BLaER1 (cell line): ENCODE measurements around the gene CD58.
"Not testable (repeated sequence)": the region's sequence is repeated elsewhere in the genome, so short reads cannot be mapped to it uniquely, and the experiment has no call there.

Experiments used
- H3K27ac ChIP-seq: shearing (Covaris generic); formaldehyde crosslinking; 2 replicates; pipeline ENCODE4 v1.8.1; 2022
- H3K27me3 ChIP-seq: shearing (Covaris generic); formaldehyde crosslinking; 2 replicates; pipeline ENCODE4 v1.8.1; 2022
- H3K36me3 ChIP-seq: shearing (Covaris generic); formaldehyde crosslinking; 2 replicates; pipeline ENCODE4 v1.8.1; 2022
- H3K4me1 ChIP-seq: shearing (Covaris generic); formaldehyde crosslinking; 2 replicates; pipeline ENCODE4 v1.8.1; 2022
- H3K4me2 ChIP-seq: shearing (Covaris generic); formaldehyde crosslinking; 2 replicates; pipeline ENCODE4 v1.8.1; 2022
- H3K4me3 ChIP-seq: shearing (Covaris generic); formaldehyde crosslinking; 2 replicates; pipeline ENCODE4 v1.8.1; 2022
- H3K9ac ChIP-seq: shearing (Covaris generic); formaldehyde crosslinking; 2 replicates; pipeline ENCODE4 v1.8.1; 2022
- H3K9me3 ChIP-seq: shearing (Covaris generic); formaldehyde crosslinking; 2 replicates; pipeline ENCODE4 v1.8.1; 2022
- H4K20me1 ChIP-seq: shearing (Covaris generic); formaldehyde crosslinking; 2 replicates; pipeline ENCODE4 v1.8.1; 2022
- Cebpa-rat ChIP-seq: shearing (Covaris generic); IDR thresholded peaks from 2 replicates; pipeline ENCODE4 v1.8.1; 2022

The CD58 gene

GRCh38 chr1:116605315-116605714 lies 34.5 kb upstream of the CD58 start:
- Histone ChIP-seq H3K4me2 (no peak overlapping the region), H3K36me3 (peaks cover 23% of the 10 kb centered on the region; the same call in 1 of the 2 replicates), H3K27ac (no peak overlapping the region), H3K4me3 (no peak overlapping the region), H3K9me3 (no peaks in the 10 kb centered on the region), H4K20me1 (no peaks in the 10 kb centered on the region), H3K27me3 (no peaks in the 10 kb centered on the region), H3K9ac (no peak overlapping the region), H3K4me1 (peaks cover 11% of the 10 kb centered on the region)
- no peak for TF ChIP-seq Cebpa-rat

- not testable (repeated sequence) for H3K4me1 ChIP-seq, H3K9ac ChIP-seq, H3K4me3 ChIP-seq, H4K20me1 ChIP-seq, H3K9me3 ChIP-seq, H3K27ac ChIP-seq, H3K27me3 ChIP-seq, H3K4me2 ChIP-seq
- H3K36me3 ChIP-seq, result peaks cover 30% of the 10 kb centered on the region; the same call in 1 of the 2 replicates
These were observed 33.6 kb upstream of the CD58 start for GRCh38 chr1:116604408-116604807.

DNA sequence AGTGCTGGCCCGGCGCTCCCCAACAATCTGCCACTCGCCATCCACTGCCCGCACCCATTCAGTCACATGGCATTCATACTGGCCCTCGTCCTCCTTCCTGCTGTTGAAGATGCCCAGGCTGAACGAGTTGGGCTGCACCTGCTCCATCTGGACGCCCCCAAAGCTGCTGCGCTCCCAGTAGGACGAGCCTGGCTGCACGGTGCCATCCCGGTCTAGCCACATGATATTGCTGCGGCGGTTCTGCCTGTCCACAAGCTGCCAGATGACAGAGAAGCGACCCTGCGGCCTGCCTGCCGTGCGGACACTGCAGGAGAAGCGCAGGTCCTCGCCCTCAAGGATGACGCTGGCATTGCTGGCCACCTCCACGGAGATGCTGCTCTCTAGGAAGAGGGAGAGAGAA lies 32.8 kb upstream of the CD58 start:
- not testable (repeated sequence) for H3K9me3 ChIP-seq, H3K4me2 ChIP-seq

DNA sequence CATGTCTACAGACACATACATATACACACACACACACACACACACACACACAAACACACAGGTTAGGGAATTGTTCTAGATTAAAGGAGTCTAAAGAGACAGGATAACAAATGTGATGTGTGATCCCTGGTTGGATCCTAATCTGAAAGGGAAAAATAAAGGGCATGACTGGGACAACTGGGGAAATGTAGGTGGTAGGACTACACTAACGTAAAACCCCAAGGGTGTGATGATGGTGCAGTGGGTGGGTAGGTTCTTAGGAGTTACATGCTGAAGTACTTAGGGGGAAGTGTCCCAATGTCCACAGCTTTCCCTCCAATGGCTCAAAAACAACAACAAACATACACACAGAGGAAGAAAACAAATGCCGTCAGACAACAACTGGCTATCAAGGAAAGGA lies 28.5 kb upstream of the CD58 start:
- H3K27ac ChIP-seq, H3K4me1 ChIP-seq, H3K9me3 ChIP-seq, H3K9ac ChIP-seq, H3K27me3 ChIP-seq, H3K4me3 ChIP-seq, H3K4me2 ChIP-seq, H4K20me1 ChIP-seq: not testable (repeated sequence)
- peaks cover 20% of the 10 kb centered on the region; the same call in 1 of the 2 replicates for H3K36me3 ChIP-seq

More for the DNA sequence above, 32.8 kb upstream of the CD58 start:
- H3K4me1 ChIP-seq, H3K4me3 ChIP-seq, H3K27ac ChIP-seq, H3K9ac ChIP-seq, H3K27me3 ChIP-seq, H4K20me1 ChIP-seq: not testable (repeated sequence)
- H3K36me3 ChIP-seq, result peaks cover 34% of the 10 kb centered on the region; the same call in 1 of the 2 replicates

DNA sequence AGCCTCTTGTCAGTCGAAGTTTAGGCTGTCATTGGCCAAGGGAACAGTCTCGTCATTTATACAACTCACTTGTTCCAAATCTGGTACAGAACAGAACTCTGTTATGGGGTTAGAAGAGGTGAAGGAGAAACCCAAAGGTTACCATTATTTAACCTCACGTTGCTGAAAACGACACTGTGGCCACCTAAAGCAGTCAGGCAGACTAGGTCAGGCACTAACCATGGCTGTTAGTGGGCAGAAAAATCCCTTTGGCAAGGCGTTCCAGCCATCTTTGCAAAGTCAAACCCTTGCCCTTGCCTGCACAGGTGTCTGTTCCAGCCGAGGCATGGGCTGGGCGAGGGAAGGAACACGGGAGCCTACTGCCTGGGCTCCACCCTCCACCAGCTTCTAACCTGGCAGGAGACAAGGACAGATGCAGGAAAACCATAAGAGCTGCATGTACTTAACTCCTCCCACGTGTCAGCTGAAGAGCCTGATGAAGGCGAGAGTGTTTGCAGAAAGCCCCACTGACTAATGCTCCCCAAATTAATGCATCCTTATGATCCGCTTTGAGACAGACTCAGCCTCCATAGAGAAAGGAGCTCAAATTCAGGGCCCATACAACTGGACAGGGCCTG lies 27.7 kb upstream of the CD58 start:
- not testable (repeated sequence) for H3K27me3 ChIP-seq, H3K4me3 ChIP-seq, H3K9me3 ChIP-seq, H4K20me1 ChIP-seq, H3K4me1 ChIP-seq, H3K9ac ChIP-seq, H3K4me2 ChIP-seq, H3K27ac ChIP-seq
- H3K36me3 ChIP-seq, result peaks cover 15% of the 10 kb centered on the region; the same call in 1 of the 2 replicates

DNA sequence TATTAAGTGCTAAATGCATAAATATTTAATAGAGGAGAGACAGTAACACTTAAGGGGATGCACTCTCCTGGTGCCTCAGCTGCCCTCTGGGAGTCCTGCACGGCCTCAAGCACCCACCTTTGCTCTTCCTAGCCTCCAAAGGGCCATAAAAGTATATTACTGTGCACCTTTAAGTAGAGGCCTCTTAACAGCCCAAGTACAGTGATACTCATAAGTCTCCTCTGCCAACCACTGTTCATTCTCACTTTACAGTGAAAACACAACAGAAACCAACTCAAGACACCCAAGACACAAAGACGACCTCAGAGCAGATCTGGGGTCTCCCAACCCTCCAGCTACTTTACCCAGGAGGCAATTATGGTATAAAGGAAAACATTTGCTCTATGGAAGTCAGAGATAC lies 26.6 kb upstream of the CD58 start:
- not testable (repeated sequence) for H3K27ac ChIP-seq, H3K9ac ChIP-seq, H3K9me3 ChIP-seq, H3K4me2 ChIP-seq, H4K20me1 ChIP-seq, H3K4me3 ChIP-seq, H3K4me1 ChIP-seq, H3K27me3 ChIP-seq
- peaks cover 21% of the 10 kb centered on the region; the same call in 1 of the 2 replicates for H3K36me3 ChIP-seq

- H3K4me3 ChIP-seq, H3K4me2 ChIP-seq, H3K4me1 ChIP-seq, H3K27ac ChIP-seq, H3K9ac ChIP-seq, H3K27me3 ChIP-seq, H3K9me3 ChIP-seq, H4K20me1 ChIP-seq: not testable (repeated sequence)
- H3K36me3 ChIP-seq, result peaks cover 25% of the 10 kb centered on the region; the same call in 1 of the 2 replicates
These were observed 26.0 kb upstream of the CD58 start for GRCh38 chr1:116596742-116597307.

- not testable (repeated sequence) for H3K27ac ChIP-seq, H3K4me3 ChIP-seq, H3K4me1 ChIP-seq, H3K9ac ChIP-seq, H3K4me2 ChIP-seq, H4K20me1 ChIP-seq, H3K9me3 ChIP-seq, H3K27me3 ChIP-seq
- peaks cover 25% of the 10 kb centered on the region; the same call in 1 of the 2 replicates for H3K36me3 ChIP-seq
These were observed 25.3 kb upstream of the CD58 start for GRCh38 chr1:116595946-116596741.

DNA sequence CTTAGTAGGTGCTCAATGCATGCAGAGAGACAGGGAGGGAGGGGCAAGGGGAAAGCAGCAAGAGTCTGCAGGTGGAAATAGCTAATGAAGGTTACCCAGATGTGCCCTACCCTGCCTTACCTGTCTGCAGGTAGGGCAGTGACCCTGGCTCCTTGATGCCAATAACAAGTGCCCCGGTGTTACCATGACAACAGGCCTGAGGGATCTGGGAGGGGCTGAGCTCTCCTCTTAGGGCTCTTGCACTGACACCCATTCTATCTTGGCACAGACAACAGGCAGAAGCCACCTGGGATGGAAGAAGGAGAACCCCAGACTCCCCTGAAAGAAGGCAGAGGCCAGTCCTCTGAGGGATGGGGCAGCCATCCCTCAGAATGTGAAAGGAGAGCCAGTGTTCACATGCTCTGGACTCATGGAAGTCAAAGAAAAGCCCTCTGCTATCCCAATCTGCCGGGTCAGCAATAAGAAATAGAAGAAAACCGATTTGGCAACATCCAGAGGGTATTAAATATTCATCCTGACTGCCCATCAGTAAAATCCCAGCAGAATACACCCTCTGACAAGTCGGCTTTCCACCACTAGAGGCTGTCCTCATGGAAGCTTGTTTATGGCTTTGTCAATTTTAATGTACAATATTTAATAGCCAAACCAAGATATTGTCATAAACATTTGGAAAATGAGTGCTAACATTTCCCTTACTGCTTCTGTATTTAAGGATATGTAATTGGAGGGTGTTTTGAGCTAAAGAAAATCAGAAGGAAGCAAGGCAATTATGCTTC lies 24.4 kb upstream of the CD58 start:
- H4K20me1 ChIP-seq, H3K9ac ChIP-seq, H3K27ac ChIP-seq, H3K27me3 ChIP-seq, H3K4me3 ChIP-seq, H3K9me3 ChIP-seq, H3K4me2 ChIP-seq, H3K4me1 ChIP-seq: not testable (repeated sequence)
- peaks cover 25% of the 10 kb centered on the region; the same call in 1 of the 2 replicates for H3K36me3 ChIP-seq

GRCh38 chr1:116593977-116594376 lies 23.2 kb upstream of the CD58 start:
- H4K20me1 ChIP-seq, H3K4me3 ChIP-seq, H3K9ac ChIP-seq, H3K4me1 ChIP-seq, H3K4me2 ChIP-seq, H3K27me3 ChIP-seq, H3K9me3 ChIP-seq, H3K27ac ChIP-seq: not testable (repeated sequence)
- peaks cover 19% of the 10 kb centered on the region; the same call in 1 of the 2 replicates for H3K36me3 ChIP-seq

DNA sequence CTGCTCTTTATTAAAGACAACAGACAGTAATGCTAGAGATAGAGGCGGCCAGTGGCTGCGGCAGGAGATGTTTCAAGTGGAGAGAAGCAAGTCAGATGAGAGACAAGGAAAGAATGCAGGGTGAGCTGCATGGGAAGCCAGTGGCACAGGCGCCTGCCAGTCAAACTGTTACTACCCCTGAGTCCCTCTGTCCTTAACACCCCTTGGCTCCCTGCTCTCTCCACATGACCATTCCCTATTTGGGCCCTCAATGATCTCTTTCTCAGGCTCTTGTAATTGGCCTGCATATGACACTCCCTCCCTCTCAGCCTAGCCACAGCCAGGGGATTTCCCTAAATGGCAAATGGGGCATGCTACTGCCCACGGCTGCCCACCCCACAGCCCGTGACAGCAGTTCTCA lies 22.6 kb upstream of the CD58 start:
- H3K36me3 ChIP-seq, result peaks cover 16% of the 10 kb centered on the region; the same call in 1 of the 2 replicates
- not testable (repeated sequence) for H3K9ac ChIP-seq, H3K4me3 ChIP-seq, H3K27ac ChIP-seq, H3K4me1 ChIP-seq, H3K4me2 ChIP-seq, H4K20me1 ChIP-seq, H3K9me3 ChIP-seq, H3K27me3 ChIP-seq

GRCh38 chr1:116591951-116592605 lies 21.3 kb upstream of the CD58 start:
- not testable (repeated sequence) for H3K9ac ChIP-seq, H3K27me3 ChIP-seq, H3K9me3 ChIP-seq, H3K4me2 ChIP-seq, H3K27ac ChIP-seq, H4K20me1 ChIP-seq, H3K4me3 ChIP-seq, H3K4me1 ChIP-seq
- H3K36me3 ChIP-seq, result peaks cover 27% of the 10 kb centered on the region; the same call in 1 of the 2 replicates
